Stimulated activated CD8-positive, alpha-beta memory T cell treated with anti-CD3 and anti-CD28 coated beads, Interleukin-2, amount 100 ng/mL, for 1 hour (primary cell): ENCODE results near the gene STOX2.

Experiments
- DNase-seq, 2 donors: peaks; one replicate each; pipeline ENCODE4 v3.0.0-alpha.2; 2020; ENCODE audit warnings: low read depth in 2 of 2

The STOX2 gene

DNA sequence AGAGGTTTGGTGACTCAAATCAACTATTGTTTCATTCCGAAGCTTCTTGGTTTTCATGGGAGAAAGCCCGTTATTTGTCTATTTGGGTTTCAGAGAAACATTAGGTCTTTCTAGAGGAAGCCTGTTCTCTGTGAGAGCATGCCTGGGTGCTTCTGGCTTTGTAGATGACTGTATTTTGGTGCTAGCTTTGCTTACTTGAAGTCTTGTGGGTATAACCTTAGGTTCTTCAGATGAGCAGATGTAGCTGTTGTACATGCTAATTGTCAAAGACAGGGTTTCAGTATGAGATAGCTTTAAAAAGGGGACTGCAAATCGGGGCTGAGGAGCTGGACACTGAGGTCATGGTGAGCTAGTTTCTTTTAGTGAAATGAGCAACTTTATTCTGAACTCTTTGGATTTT is 7.9 kb upstream of the STOX2 start:
- no peak for DNase-seq

DNA sequence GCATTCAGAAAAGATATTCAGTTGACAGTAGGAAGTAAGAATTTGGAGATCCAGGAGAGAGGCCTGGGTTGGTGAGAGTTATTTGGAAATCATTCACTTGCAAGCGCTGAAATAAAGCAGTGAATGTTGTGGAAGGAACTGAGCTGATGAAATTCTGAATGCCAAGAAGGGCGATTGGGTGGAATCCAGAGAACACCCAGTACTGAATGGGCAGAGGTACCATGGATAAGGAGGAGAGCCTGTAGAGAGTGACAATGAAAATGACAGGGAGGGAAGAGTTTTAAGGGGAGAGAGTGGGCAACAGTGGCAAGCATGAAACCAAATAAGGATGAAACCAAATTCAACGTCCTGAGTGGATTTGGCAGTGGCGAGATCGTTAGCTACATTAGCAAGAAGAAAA is 6.7 kb upstream of the STOX2 start:
- no peak for DNase-seq

DNA sequence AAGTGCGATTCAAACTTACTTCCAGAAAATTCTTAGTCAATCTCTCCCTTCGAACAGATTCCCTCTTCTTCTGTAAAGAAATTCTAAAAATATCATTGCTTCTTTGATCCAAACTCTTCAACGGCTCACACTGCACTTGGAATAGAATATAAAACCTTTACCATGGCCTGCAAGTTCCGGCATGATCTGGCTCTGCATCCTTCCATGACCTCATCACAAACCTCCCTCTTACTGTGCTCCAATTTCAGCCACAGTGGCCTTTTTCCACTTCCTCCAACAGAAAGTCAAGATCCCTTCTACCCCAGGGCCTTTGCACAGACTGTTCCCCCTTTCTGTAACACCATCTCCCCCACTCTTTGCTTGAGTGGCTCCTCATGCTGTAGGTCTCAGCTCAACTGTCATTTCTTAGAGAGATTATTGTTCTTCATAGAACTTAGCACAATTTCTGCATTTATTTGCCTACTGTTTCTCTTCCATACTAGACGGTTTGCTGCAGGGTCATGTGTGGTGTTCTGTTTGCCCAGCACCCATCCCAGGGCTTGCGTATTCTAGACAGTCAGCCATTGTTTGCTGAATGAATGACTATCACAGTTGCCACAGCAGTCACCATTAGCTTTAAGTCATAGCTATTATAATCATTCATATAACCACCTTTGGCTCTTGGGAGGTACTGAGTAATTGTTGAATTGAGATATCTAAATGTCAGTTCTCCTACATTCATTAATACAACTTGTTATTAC is 1.9 kb upstream of the STOX2 start:
- DNase-seq: no peak

DNA sequence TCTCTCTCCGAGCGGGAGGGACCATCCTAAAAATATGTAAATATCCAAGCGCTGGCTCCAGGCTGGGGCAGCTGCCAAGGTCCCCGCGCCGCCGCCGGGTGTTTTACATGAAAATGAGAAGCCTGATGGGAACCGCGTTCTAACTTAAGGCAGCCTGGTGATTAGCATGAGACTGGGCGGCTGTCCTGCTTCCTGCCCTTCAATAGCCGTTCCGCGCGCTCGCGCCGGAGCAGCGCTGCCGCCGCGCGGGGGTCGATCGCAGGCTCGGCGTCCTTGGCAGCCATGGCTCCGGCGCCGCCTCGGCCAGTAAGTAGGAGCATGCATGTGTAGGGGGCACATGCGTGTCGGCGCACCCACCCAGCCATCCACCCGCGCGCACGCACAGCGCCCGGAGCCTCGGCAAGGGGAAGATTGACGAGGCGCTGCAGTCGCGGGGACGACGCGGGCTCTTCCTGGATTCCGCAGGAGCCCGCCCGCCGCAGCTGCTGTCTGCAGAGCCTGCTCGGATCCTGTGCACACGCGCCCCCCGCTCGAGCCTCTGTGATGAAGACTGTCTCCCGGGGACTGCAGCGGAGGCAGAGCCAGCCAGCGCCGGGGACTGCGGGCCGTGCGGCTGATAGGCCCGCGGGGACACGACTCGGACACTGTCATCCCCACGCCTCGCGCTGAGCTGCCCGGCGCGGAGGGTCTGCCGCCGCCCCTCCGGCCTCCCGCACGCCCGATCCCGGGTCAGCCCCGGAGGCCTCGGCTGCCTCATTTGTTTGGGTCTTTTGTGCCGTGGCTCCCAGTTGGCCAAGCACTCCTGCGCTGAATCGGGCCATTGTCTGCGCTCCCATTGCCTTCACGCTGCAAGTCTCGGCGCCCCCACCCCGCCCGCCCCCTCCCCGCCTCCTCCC is 734 bp downstream of the STOX2 start:
- no peak for DNase-seq

DNA sequence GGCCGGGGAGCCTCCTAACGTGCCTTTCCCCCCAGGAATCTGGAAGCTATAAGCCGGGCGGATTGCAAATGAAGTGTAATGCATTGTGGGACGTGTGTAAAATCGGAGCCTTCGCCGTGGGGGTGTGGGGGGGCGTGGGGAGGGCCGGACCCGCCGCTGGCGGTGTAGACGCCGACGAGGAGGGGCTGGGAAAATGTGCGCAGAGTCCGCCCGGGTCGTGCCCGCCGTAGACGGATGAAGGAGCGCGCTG is 1.3 kb downstream of the STOX2 start:
- no peak for DNase-seq

DNA sequence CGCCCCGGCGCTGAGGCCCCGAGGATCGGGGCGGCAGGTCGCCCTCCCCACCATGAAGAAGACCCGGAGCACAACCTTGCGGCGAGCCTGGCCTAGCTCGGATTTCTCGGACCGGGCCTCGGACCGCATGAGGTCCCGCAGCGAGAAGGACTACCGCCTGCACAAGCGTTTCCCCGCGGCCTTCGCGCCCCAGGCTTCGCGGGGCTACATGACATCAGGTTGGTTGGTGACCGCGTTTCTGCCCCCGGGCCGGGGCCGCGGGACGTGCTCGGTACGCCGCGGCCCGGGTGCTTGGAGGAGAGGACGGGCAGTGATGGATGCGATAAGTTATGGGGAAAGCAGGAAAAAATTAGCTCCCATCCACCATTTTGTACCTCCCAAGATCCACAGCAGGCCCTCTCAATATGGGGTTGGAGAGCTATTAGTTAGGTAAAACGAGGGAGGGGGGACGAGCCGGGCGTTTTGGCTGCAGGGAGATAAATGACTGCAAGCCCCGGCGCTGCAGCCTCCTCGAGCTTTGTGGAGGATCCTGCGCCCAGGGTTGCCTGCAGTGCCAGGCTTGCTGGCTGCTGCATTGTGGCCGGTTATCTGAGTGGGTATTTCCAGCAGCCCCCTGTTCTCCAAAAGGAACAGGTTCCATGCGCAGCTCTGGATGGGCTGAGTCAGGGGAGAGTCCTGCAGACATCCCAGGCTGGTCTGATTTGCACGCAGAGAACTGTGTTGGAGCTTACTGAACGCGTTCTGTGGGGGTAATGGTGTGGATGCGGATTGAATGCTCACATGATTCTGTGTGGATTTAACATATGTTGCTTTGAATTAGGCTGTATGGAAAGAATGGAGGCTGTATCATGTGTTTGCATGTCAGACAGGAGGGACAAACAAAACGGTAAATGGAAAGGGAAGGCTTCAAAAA is 1.9 kb downstream of the STOX2 start:
- DNase-seq: no peak

DNA sequence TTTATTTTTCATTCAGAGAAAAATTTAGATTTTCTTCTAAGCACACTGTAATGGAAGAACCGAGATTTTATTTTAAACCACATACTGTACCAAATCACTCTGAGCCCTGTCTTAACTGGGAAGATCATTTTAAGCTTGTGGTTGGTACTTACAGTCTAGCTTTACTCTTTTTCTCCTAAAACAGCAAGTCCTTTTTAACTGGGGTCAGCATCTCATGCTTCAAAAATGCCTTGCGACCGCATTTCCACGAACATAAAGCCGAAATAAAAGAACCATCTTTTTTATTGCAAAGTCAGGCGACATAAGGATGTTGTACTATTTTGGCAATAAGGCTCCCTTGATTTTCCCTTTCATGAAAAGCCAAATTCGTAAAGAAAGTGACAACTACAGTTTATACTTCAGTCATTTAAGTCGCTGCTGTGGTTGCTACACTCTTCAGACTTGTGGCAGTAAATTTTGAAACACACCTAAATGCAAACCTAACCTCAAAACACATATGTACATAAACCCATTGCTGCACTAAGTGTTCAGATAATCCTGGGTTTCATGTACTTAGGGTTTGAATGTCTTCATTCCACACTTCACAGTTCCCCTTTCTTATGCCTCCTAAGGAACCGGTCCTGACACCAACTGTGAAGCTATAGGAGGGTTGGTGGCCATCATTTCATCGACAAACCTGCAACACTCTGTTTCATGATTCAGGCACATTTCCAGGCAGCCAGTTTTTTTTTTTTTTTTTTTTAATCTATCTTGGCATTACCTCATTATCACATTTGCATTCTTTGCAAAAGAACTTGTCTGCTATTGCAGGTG is 3.0 kb downstream of the STOX2 start:
- DNase-seq: no peak

DNA sequence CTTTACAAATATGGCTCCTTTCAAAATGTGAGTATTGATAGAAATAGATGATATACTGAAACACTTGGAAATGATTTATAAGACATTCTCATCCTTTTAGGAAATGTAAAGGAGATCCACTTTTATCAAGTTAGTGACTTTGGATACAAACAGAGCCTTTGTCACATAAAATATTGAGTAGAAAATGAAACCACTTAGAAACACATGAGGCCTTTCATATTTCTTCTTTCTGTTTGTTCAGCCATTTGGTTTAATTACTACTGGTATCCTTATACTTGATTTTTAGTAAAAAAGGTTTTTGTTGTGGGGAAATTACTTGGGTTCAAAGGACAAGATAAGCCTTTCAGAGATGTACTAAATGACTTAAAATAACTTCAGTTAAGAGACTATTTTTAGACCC is 4.1 kb downstream of the STOX2 start:
- DNase-seq: no peak

DNA sequence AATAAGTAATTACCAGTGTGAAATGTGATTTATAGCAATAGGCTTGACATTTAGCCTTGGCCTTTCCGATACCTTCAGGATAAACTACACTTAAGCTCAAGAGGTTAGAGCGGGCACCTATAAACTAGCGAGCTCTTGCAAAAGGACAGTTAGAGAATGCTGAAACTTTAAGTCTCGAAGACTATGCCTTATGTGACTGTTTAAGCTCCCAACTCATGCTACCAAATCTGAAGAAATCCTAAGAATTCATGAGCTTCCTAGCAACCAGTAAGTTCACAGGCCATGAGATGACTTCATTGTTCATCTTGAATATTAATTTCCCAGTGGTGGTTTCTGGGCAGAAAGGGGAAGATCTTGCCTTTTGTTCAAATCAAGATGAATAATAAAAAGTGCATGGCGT is 4.7 kb downstream of the STOX2 start:
- DNase-seq: no peak

DNA sequence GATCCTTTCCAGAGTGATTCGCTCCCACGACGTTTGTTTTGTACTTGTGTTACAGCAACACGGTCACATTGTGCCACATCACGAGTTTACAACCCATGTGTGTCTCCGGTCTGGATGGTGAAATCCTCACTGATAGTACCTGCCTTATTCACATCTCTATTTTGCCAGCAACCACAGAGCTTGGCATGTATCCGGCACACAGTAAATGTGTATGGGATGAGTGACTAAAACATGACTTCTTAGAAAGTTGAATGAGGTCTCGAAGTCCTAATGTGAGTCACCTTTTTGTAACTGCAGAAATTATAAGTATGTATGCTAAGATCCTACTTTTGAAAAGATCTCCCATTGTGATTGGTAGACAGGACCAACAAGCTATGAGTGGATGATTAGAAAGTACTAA is 7.5 kb downstream of the STOX2 start:
- DNase-seq: no peak

DNA sequence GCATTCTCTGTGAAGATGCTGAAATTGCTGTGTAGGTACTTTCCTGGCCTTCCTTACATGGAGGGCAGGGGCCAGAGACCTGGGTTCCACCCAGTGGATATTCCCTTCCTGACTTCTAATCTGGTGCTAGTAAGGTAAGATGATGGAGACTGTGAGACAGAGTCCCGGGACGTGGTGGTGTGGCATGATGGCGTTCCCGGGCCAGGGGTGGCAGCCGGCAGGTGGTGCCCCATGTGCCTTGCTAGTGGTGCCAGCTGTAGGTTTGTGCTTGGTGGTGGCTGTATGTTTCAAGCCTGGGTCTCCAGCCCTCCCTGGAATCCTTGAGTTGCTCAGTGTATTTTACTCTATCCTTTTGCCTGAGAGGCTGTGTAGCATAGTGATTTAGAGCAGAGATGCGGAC is 10.9 kb downstream of the STOX2 start:
- DNase-seq: no peak

DNA sequence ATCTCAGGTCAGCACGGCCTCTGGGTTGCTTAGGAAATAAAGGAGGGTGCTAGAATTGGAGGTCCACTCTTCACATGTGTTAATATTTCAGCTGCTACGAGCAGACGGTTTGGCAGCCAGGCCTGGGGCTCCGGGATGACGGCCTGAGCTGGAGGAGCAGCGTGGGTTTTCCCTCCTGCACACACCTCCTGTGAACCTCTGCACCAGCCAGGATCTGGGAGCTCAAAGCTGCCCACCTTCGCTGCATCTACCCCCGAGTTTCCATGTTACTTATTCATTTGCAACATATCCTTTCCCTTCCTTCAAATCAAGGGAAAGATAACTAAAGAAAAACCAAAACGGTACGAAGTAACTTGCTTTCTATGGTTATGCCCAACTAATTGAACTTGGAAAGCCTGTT is 13.6 kb downstream of the STOX2 start:
- no peak for DNase-seq

DNA sequence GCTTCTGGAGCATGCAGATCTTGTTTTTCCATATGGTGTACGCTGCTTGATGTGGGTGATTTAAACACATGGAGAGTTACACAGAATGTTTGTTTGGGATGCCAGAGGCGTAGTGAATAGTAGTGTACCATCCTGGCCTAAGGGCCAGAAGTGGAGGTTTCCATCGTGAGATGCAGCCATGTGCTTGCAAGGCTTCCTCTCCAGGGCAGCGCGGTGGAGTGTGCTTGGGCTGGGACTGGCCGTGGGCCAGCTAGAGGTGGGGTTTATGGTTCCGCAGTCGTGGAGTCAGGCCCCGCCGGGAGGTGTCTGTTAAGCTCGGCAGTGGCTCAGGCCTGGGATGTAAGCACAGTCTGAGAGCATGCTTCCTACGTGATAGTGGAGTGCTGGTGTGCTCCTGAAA is 14.0 kb downstream of the STOX2 start:
- no peak for DNase-seq

DNA sequence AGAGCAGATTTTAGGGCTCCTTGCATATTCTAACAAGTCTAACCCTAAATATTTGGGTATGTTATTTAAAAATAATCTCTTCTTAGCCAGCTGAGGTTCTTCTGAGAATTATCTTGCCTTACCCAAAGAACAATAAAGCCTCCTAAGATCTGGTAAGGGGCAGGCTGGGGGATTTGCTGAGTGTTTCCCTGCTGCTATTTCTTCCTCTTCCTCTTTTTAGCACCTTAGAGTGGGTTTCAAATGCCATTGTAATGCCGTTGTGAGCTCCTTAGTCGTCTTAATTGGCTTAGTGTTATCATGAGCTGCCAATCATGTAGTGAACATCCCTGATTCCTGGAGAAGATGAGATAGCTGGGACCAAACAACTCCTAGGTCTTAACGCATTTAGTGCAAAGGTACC is 15.4 kb downstream of the STOX2 start:
- no peak for DNase-seq

DNA sequence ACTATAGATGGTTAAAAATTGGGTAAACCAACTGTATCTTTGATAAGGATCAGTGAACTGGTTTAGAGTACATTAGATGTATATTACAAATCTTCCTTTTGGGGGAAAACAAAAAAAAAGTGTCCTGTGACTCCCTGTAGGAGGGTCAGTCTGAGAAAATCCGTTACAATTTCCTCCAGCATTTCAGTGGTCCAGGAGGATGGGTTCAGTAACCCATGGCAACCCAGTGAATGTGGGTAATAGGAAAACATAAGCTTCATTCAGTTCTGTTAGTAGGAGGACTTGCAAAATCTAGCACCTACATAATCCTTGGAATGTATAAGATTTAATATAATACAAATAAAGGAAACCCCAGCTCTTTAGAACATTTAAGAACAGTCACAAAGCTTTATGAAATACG is 16.2 kb downstream of the STOX2 start:
- no peak for DNase-seq

DNA sequence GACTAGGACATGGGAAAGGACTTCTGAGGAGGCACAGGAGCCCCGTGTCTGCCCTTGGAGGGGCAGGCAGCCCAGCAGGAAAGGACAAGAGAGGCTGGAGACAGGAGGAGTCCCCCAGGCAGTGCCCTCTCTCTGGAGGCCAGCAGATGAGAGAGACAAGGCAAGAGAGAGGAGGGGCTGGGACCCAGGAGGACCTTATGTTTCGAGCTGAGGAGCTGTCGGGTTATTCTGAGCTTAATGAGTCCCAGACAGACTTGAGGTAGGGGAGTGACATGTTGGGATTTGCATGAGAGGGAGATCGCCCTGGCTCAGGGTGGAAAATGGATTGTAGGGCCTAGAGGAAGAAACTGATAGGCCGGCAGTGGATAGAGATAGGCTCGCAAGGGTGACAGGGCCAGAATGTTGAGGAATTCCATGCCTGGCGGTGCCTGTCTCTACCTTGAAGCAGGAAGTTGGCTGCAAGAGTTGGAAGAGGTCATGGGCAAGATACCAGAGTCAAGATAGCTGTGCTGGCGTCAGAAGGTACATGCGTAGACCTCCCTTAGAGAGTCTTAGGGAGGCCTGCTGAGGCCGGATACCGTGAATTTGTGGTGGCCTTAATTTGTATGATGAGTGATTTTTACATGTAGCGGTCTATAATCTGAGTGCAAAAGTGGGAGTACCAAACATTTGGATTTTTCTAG is 19.4 kb downstream of the STOX2 start:
- DNase-seq: no peak

DNA sequence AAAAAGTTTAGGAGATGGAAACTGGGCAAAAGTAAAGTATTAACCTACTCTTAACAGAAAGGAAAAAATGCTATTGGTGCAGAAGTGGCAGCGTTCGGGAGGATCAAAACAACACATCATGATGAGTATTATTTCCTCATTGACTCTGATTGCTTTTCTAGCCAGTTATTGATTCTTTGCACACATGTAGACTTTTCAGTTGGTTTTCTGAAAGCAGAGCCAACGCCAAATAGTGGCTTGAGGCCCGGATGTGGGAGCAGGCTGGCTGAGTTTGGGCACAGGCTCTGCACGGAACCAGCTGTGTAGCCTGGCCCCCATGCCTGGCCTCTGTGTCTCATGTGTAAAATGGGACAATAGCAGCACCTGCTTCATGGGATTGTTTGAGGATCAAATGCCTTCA is 21.8 kb downstream of the STOX2 start:
- no peak for DNase-seq

DNA sequence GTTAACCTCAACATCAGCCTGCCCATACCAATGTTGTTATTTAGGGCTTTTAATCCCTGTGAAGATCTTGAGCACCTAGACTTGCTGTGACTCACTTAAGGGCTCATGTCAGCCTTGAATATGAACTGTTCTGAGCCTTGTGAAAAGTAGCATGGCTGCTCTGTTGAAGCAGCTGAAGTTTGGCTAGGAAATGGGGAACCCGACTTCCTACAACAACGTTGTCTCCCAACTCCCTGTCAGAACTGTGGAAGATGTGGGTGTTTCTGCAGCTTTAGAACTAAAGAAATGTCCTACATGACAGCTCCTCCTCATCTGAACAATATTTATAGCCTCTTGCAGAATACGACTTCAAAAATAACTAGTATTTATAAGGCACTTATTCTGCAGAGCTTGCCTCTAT is 27.5 kb downstream of the STOX2 start:
- no peak for DNase-seq

DNA sequence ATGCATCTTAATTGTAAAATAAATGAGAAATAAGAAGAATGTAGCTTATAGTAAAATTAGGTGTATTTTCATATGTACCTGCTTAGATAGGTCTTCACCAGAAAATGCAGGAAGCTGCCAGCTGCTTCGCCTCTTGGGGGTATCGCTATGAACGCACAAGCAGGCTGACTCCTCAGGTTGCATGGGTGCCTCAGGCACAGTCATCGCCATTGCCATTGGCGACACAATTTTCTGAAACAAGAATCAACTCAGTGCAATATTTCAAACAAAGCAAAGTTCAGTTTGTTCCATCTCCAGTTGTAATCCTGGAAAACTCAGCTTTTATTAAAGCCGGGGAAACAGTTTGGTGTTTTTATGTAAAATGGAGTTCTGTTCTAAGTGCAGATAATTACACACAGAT is 29.7 kb downstream of the STOX2 start:
- no peak for DNase-seq

DNA sequence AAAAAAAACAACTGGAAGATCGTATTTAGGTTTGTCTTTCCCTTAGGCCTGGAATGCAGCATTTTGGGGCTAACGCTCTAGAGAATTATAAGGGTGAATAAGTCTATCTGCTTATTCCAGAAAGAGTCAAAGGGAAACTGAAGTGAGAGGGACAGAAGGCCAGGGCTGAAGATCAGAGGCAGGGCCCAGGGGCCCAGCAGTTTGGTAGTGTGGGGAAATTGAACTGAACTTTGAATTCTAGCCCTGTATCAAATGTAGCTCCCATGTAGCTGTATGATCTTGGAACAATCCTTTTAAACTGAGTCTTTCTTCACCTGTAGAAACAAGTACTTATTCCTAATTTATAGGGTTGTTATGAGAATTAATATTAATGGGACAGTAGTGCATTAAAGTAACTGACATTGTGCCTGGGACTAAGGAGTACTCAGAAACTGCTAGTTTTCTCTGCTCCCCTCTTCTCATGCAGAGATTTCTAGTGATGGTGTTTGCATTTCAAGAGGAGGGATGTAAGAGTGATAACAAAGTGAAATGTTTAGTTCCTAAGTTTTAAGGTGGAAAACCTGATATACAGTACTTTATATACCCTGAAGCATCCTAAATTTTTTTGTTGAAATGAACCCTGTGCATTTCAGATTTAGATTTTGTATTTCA is 30.4 kb downstream of the STOX2 start:
- no peak for DNase-seq

DNA sequence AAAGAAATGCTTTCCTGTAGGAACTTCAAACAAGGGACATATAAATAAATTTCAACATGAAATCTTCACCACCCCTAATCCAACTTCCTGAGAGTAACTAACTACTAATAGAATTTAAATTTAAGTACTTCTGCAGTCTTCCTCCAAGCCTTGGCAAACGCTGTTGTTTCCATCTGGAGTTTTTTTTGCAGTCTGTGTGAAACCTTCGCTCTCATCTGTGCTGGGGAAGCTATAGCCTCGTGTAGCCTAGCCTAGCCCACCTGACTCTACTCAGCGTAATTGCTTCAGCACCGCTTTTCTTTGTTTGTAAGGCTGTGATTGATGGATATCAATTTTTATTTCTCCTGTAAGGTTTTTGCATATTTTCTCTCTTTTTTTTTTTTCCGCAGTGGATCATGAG is 30.9 kb downstream of the STOX2 start:
- no peak for DNase-seq
